Measurements from ENCODE around the gene TMCC2.

GRCh38 chr1:205310976-205311704 is 83.4 kb downstream of the TMCC2 start:
- no peak for TF ChIP-seq REST (IDR thresholded peaks at IDR 0.05; ENCODE audit: insufficient read depth in 1 of 2, low read depth in 2 of 2, low read length in 2 of 2)
- no peak for TF ChIP-seq POLR2AphosphoS5 (IDR thresholded peaks at IDR 0.05; ENCODE audit: low read depth, low read length)
- TF ChIP-seq TAF1 (IDR thresholded peaks at IDR 0.05; ENCODE audit: borderline replicate concordance, insufficient read depth, low read length), result no peak
